Endothelial cell (in vitro differentiated cells): ENCODE data around the gene HNRNPA2B1. TPM values are rescaled to one million over a fixed set of nuclear protein-coding genes. Genes with fewer than 3 reads are reported as not detected.
"Not testable (repeated sequence)": the region's sequence is repeated elsewhere in the genome, so short reads cannot be mapped to it uniquely, and the experiment has no call there.

Experiments
- DNase-seq: peaks from one replicate; pipeline ENCODE4 v3.0.0; 2021; ENCODE audit warnings: low spot score
- H3K27ac Mint-ChIP-seq: one replicate; pipeline ENCODE4 v1.8.0; 2021; ENCODE audit warnings: mixed read lengths, inconsistent platforms; ENCODE audit not compliant: unreplicated experiment
- H3K27me3 Mint-ChIP-seq: one replicate; pipeline ENCODE4 v1.8.0; 2021; ENCODE audit warnings: mild to moderate bottlenecking, moderate library complexity, mixed read lengths, inconsistent platforms; ENCODE audit not compliant: unreplicated experiment
- H3K36me3 Mint-ChIP-seq: one replicate; pipeline ENCODE4 v1.8.0; 2021; ENCODE audit warnings: mild to moderate bottlenecking, low read depth, mixed read lengths, inconsistent platforms; ENCODE audit not compliant: unreplicated experiment
- H3K4me1 Mint-ChIP-seq: one replicate; pipeline ENCODE4 v1.8.0; 2021; ENCODE audit warnings: mild to moderate bottlenecking, mixed read lengths, inconsistent platforms; ENCODE audit not compliant: unreplicated experiment
- H3K4me3 Mint-ChIP-seq: one replicate; pipeline ENCODE4 v1.8.0; 2021; ENCODE audit warnings: mild to moderate bottlenecking, mixed read lengths, inconsistent platforms; ENCODE audit not compliant: unreplicated experiment
- H3K9me3 Mint-ChIP-seq: one replicate; pipeline ENCODE4 v1.8.0; 2021; ENCODE audit warnings: mixed read lengths, inconsistent platforms; ENCODE audit not compliant: unreplicated experiment
- CTCF ChIP-seq: fragments of 200-600 bp; sonication (generic); IDR thresholded peaks from one replicate; pipeline ENCODE4 v1.5.0; 2021; ENCODE audit warnings: antibody characterized with exemption; ENCODE audit not compliant: unreplicated experiment
- total RNA-seq: library from RNA; stranded (reverse); fragmentation: NEBNext Ultra II Directional; extraction: Animal tissue kit (Norgen Biotek cat#: 25700); gene quantifications from one replicate; pipeline ENCODE4 v1.2.1, GENCODE V29; 2021; ENCODE audit not compliant: unreplicated experiment

Gene HNRNPA2B1
- total RNA-seq, 1 donor from 2014 or later = 623 TPM

GRCh38 chr7:26178272-26178960, 22.1 kb downstream of the HNRNPA2B1 start:
- Mint-ChIP-seq H3K27me3 (peaks cover 3% of the 10 kb centered on the region), H3K4me1 (peaks cover 6% of the 10 kb centered on the region), H3K36me3 (peaks cover 7% of the 10 kb centered on the region), H3K9me3 (no peaks in the 10 kb centered on the region), H3K4me3 (no peak overlapping the region), H3K27ac (no peak overlapping the region)
- no peak for DNase-seq
- TF ChIP-seq CTCF = no peak

GRCh38 chr7:26177269-26177668, 23.3 kb downstream of the HNRNPA2B1 start:
- peak overlapping the region; percentile 14 for H3K4me3 Mint-ChIP-seq
- not testable (repeated sequence) for H3K27me3 Mint-ChIP-seq, H3K9me3 Mint-ChIP-seq, DNase-seq, H3K4me1 Mint-ChIP-seq, H3K27ac Mint-ChIP-seq, H3K36me3 Mint-ChIP-seq

GRCh38 chr7:26176696-26177095, 23.9 kb downstream of the HNRNPA2B1 start:
- not testable (repeated sequence) for DNase-seq, H3K9me3 Mint-ChIP-seq, H3K4me1 Mint-ChIP-seq, H3K27ac Mint-ChIP-seq, H3K4me3 Mint-ChIP-seq, H3K36me3 Mint-ChIP-seq, H3K27me3 Mint-ChIP-seq

GRCh38 chr7:26175903-26176302, 24.6 kb downstream of the HNRNPA2B1 start:
- not testable (repeated sequence) for H3K27ac Mint-ChIP-seq, H3K4me1 Mint-ChIP-seq, H3K9me3 Mint-ChIP-seq, DNase-seq, H3K36me3 Mint-ChIP-seq, H3K27me3 Mint-ChIP-seq, H3K4me3 Mint-ChIP-seq

- Mint-ChIP-seq H3K4me3 (no peak overlapping the region), H3K4me1 (peaks cover 6% of the 10 kb centered on the region), H3K36me3 (peaks cover 7% of the 10 kb centered on the region), H3K27me3 (no peaks in the 10 kb centered on the region), H3K27ac (no peak overlapping the region), H3K9me3 (no peaks in the 10 kb centered on the region)
- TF ChIP-seq CTCF = no peak
- no peak for DNase-seq
These were observed 28.5 kb downstream of the HNRNPA2B1 start for GRCh38 chr7:26172048-26172447.

- Mint-ChIP-seq H3K27ac (no peak overlapping the region), H3K36me3 (peaks cover 7% of the 10 kb centered on the region), H3K27me3 (no peaks in the 10 kb centered on the region), H3K9me3 (no peaks in the 10 kb centered on the region), H3K4me3 (no peak overlapping the region), H3K4me1 (peaks cover 6% of the 10 kb centered on the region)
- TF ChIP-seq CTCF = no peak
- no peak for DNase-seq
These were observed 28.9 kb downstream of the HNRNPA2B1 start for GRCh38 chr7:26171601-26172000.
